ENCODE measurements around the gene MB21D2. TPM values are rescaled to one million over a fixed set of nuclear protein-coding genes. Genes with fewer than 3 reads are reported as not detected.
A peak's percentile ranks its signal among the peaks of the same experiment; 100 is the strongest.

MB21D2 gene
- polyA plus RNA-seq, 1 donor (not counting 4 experiments of a cell fraction or from before 2014, with no cell fraction given): 9.0 TPM

GRCh38 chr3:192884777-192885773, 32.6 kb downstream of the MB21D2 start:
- no peaks in the 10 kb centered on the region for H3K36me3 ChIP-seq (ENCODE audit: control insufficient read depth in 2 of 2, extremely low read depth in 1 of 2, insufficient read depth in 2 of 2, low read length in 2 of 2)
- no peaks in the 10 kb centered on the region for H3K9me3 ChIP-seq (ENCODE audit: control insufficient read depth, low read depth, low read length)
- H2AFZ ChIP-seq (ENCODE audit: control insufficient read depth, low read length): no peak overlapping the region
- TF ChIP-seq CTCF (optimal IDR thresholded peaks at IDR 0.05 in 1 of 3, IDR thresholded peaks at IDR 0.05 in 1 of 3, conservative IDR thresholded peaks at IDR 0.05 in 1 of 3; ENCODE audit: extremely low read depth in 1 of 3, insufficient read depth in 2 of 3, low read length in 3 of 3) (no peak), EZH2 (IDR thresholded peaks at IDR 0.05; ENCODE audit: low read length) (no peak)
- H3K4me3 ChIP-seq (ENCODE audit: control insufficient read depth in 2 of 3, extremely low read depth in 1 of 3, insufficient read depth in 2 of 3, low read depth in 1 of 3, low read length in 3 of 3): peak overlapping the region in 2 of 3 experiments; percentile 20 to 25
- no peaks in the 10 kb centered on the region for H3K9me1 ChIP-seq (ENCODE audit: control insufficient read depth, extremely low read depth, insufficient read depth, low read length)
- peaks cover 56% of the 10 kb centered on the region for H3K4me1 ChIP-seq (ENCODE audit: control insufficient read depth, extremely low read depth, insufficient read depth, low read length)
- H3K79me2 ChIP-seq (ENCODE audit: control insufficient read depth, insufficient read depth, low read length): peaks cover 33% of the 10 kb centered on the region
- H4K20me1 ChIP-seq (ENCODE audit: control insufficient read depth, extremely low read depth, insufficient read depth, low read length): no peaks in the 10 kb centered on the region
- peak overlapping the region; percentile 9 for H3K9ac ChIP-seq (ENCODE audit: control insufficient read depth, extremely low read depth, insufficient read depth, low read length)
- no peak for DNase-seq (ENCODE audit: low read depth, low spot score)
- H3K4me2 ChIP-seq (ENCODE audit: control insufficient read depth, extremely low read depth, insufficient read depth, low read depth, low read length): peak overlapping the region; percentile 65
- dilution Hi-C loops (cut with MboI; ENCODE audit: extremely low pct_ligation_motif_present, low sequenced_read_pairs): no loop called here
- H3K27me3 ChIP-seq (ENCODE audit: control insufficient read depth, extremely low read depth, insufficient read depth, low read length): no peaks in the 10 kb centered on the region
- FAIRE-seq: peak; percentile 17
- peak overlapping the region; percentile 39 for H3K27ac ChIP-seq (ENCODE audit: control insufficient read depth, insufficient read depth, low read length)

DNA sequence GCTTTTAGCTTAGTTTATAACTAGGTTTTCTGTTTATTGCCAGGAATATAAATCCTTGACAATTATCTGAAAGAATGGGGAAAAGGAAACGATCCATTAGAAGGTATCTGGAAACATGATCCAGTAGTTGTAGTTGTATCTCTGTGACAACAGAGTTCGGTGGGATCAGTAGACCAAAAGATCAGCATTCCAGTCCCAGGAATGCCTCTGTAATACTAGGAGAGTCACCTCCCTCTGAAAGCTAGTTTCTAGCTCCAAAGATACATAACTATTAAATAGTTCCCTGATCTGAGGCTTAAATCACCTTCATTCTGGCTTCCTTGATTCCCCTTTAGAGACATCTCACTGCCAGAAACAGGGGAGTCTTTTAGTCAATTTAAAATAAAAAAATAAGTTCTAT, 34.1 kb downstream of the MB21D2 start:
- no peak for DNase-seq (ENCODE audit: low read depth, low spot score)
- TF ChIP-seq CTCF (optimal IDR thresholded peaks at IDR 0.05 in 1 of 3, IDR thresholded peaks at IDR 0.05 in 1 of 3, conservative IDR thresholded peaks at IDR 0.05 in 1 of 3; ENCODE audit: extremely low read depth in 1 of 3, insufficient read depth in 2 of 3, low read length in 3 of 3): no peak
- no peak for TF ChIP-seq EZH2 (IDR thresholded peaks at IDR 0.05; ENCODE audit: low read length)
- Histone ChIP-seq H3K9me1 (ENCODE audit: control insufficient read depth, extremely low read depth, insufficient read depth, low read length) (no peaks in the 10 kb centered on the region), H4K20me1 (ENCODE audit: control insufficient read depth, extremely low read depth, insufficient read depth, low read length) (no peaks in the 10 kb centered on the region), H3K9me3 (ENCODE audit: control insufficient read depth, low read depth, low read length) (no peaks in the 10 kb centered on the region), H2AFZ (ENCODE audit: control insufficient read depth, low read length) (no peak overlapping the region), H3K79me2 (ENCODE audit: control insufficient read depth, insufficient read depth, low read length) (peaks cover 24% of the 10 kb centered on the region), H3K4me1 (ENCODE audit: control insufficient read depth, extremely low read depth, insufficient read depth, low read length) (peaks cover 41% of the 10 kb centered on the region), H3K4me3 (ENCODE audit: control insufficient read depth in 2 of 3, extremely low read depth in 1 of 3, insufficient read depth in 2 of 3, low read depth in 1 of 3, low read length in 3 of 3) (no peak overlapping the region), H3K4me2 (ENCODE audit: control insufficient read depth, extremely low read depth, insufficient read depth, low read depth, low read length) (no peak overlapping the region), H3K27me3 (ENCODE audit: control insufficient read depth, extremely low read depth, insufficient read depth, low read length) (no peaks in the 10 kb centered on the region), H3K36me3 (ENCODE audit: control insufficient read depth in 2 of 2, extremely low read depth in 1 of 2, insufficient read depth in 2 of 2, low read length in 2 of 2) (no peaks in the 10 kb centered on the region), H3K9ac (ENCODE audit: control insufficient read depth, extremely low read depth, insufficient read depth, low read length) (no peak overlapping the region), H3K27ac (ENCODE audit: control insufficient read depth, insufficient read depth, low read length) (no peak overlapping the region)
- no peak for FAIRE-seq
- dilution Hi-C loops (cut with MboI; ENCODE audit: extremely low pct_ligation_motif_present, low sequenced_read_pairs): no loop called here
